ENCODE data around the gene TWF2.

Gene TWF2

GRCh38 chr3:52198643-52199608 is 40.0 kb downstream of the TWF2 start:
- no peak for DNase-seq

GRCh38 chr3:52197842-52198625 is 40.9 kb downstream of the TWF2 start, which contains the start of gene ALAS1:
Gene ALAS1, plus strand, starts transcription at chr3:52198160. Its CDS starts 1,082 bp downstream, at chr3:52199242.
- peak; percentile 98 for DNase-seq

GRCh38 chr3:52197499-52197841 is 41.5 kb downstream of the TWF2 start:
- no peak for DNase-seq

- DNase-seq, result no peak
These were observed 42.0 kb downstream of the TWF2 start for GRCh38 chr3:52196977-52197376.

GRCh38 chr3:52195823-52196331 is 43.1 kb downstream of the TWF2 start:
- no peak for DNase-seq

- no peak for DNase-seq
These were observed 43.7 kb downstream of the TWF2 start for GRCh38 chr3:52195291-52195597.

GRCh38 chr3:52194485-52195290 is 44.3 kb downstream of the TWF2 start:
- no peak for DNase-seq

- DNase-seq, result no peak
These were observed 45.9 kb downstream of the TWF2 start for GRCh38 chr3:52193065-52193464.

- DNase-seq, result no peak
These were observed 47.3 kb downstream of the TWF2 start for GRCh38 chr3:52191663-52192062.

- DNase-seq, result no peak
These were observed 48.5 kb downstream of the TWF2 start for GRCh38 chr3:52190294-52191074.

GRCh38 chr3:52188556-52188955 is 50.4 kb downstream of the TWF2 start:
- no peak for DNase-seq

GRCh38 chr3:52186729-52187128 is 52.2 kb downstream of the TWF2 start:
- no peak for DNase-seq

- DNase-seq, result no peak
These were observed 53.1 kb downstream of the TWF2 start for GRCh38 chr3:52185837-52186236.

- no peak for DNase-seq
These were observed 53.6 kb downstream of the TWF2 start for GRCh38 chr3:52185311-52185710.

- DNase-seq, result no peak
These were observed 54.3 kb downstream of the TWF2 start for GRCh38 chr3:52184690-52185089.

- DNase-seq, result no peak
These were observed 55.0 kb downstream of the TWF2 start for GRCh38 chr3:52183786-52184445.

GRCh38 chr3:52182691-52183090 is 56.3 kb downstream of the TWF2 start:
- DNase-seq, result no peak

- DNase-seq, result no peak
These were observed 56.8 kb downstream of the TWF2 start for GRCh38 chr3:52182196-52182595.

GRCh38 chr3:52181543-52181942 is 57.4 kb downstream of the TWF2 start:
- DNase-seq, result no peak
